Spleen (tissue), 11 donors: ENCODE data around the gene LAMA4. TPM values are rescaled to one million over a fixed set of nuclear protein-coding genes. Genes with fewer than 3 reads are reported as not detected.
"Not testable (repeated sequence)": the region's sequence is repeated elsewhere in the genome, so short reads cannot be mapped to it uniquely, and the experiment has no call there.

ENCODE experiments used
- DNase-seq: peaks from one replicate; pipeline ENCODE4 v3.0.0-alpha.2; 2020
- H3K27ac ChIP-seq, 8 donors: fragments of 200-600 bp; sonication (generic) in 7 of 8; 1 replicate in 4 of 8; 2 replicates in 4 of 8; pipeline versions ENCODE4 v1.5.0 to v1.8.0; 2016 to 2021; ENCODE audit warnings: inconsistent platforms in 4 of 8, mild to moderate bottlenecking in 4 of 8, moderate library complexity in 1 of 8
- H3K27me3 ChIP-seq, 7 donors: fragments of 200-600 bp; sonication (generic) in 6 of 7; replicated peaks in 1 of 7; 1 replicate in 4 of 7; 2 replicates in 3 of 7; pipeline versions ENCODE4 v1.5.0 to v1.8.0; 2016 to 2021; ENCODE audit warnings: inconsistent platforms in 3 of 7, mild to moderate bottlenecking in 1 of 7
- H3K36me3 ChIP-seq, 6 donors: fragments of 200-600 bp; sonication (generic) in 5 of 6; 1 replicate in 4 of 6; 2 replicates in 2 of 6; pipeline versions ENCODE4 v1.5.0 to v1.8.0; 2016 to 2021; ENCODE audit warnings: inconsistent platforms in 2 of 6
- H3K4me1 ChIP-seq, 6 donors: fragments of 200-600 bp; sonication (generic) in 5 of 6; 1 replicate in 3 of 6; 2 replicates in 3 of 6; pipeline versions ENCODE4 v1.5.0 to v1.8.0; 2016 to 2021; ENCODE audit warnings: inconsistent platforms in 3 of 6
- H3K4me3 ChIP-seq, 8 donors: fragments of 200-600 bp; sonication (generic) in 7 of 8; 1 replicate in 4 of 8; 2 replicates in 4 of 8; pipeline versions ENCODE4 v1.5.0 to v1.8.0; 2016 to 2021; ENCODE audit warnings: inconsistent platforms in 4 of 8, mild to moderate bottlenecking in 4 of 8, moderate library complexity in 2 of 8
- H3K9me3 ChIP-seq, 8 donors: fragments of 200-600 bp; sonication (generic) in 7 of 8; 1 replicate in 4 of 8; 2 replicates in 4 of 8; pipeline versions ENCODE4 v1.5.0 to v1.8.0; 2016 to 2021; ENCODE audit warnings: inconsistent platforms in 4 of 8
- CTCF ChIP-seq, 11 experiments: fragments of 200-600 bp in 7 of 11; fragments of 450-650 bp in 4 of 11; sonication (generic) in 4 of 11; IDR thresholded peaks in 8 of 11; conservative IDR thresholded peaks in 3 of 11; 1 replicate in 7 of 11; 2 replicates in 4 of 11; pipeline versions ENCODE4 v1.4.0 to v1.8.0; 2016 to 2021; ENCODE audit warnings: antibody characterized with exemption in 11 of 11, inconsistent platforms in 4 of 11, mild to moderate bottlenecking in 1 of 11
- POLR2A ChIP-seq, 3 donors: fragments of 450-650 bp; IDR thresholded peaks; one replicate each; pipeline ENCODE4 v1.5.1; 2017; ENCODE audit warnings: antibody characterized with exemption in 3 of 3, mild to moderate bottlenecking in 1 of 3
- POLR2AphosphoS5 ChIP-seq, 3 donors: sonication (generic); formaldehyde crosslinking; IDR thresholded peaks; one replicate each; pipeline ENCODE4 v1.5.1; 2017; ENCODE audit warnings: antibody characterized with exemption in 3 of 3
- WGBS, 5 donors: extraction: QIAGEN DNeasy Blood & Tissue Kit in 3 of 5; methylation state at CpG; one replicate each; pipeline versions ENCODE4 v1.1.5 to v1.1.7; 2013 to 2018; 5-methylcytosine and 5-hydroxymethylcytosine counted together
- intact Hi-C: fragments of 100-400 bp; cut with DNase I; formaldehyde crosslinking; loops from one replicate; pipeline ENCODE4 v1.15.0; 2023; ENCODE audit warnings: low total_unique reads
- polyA plus RNA-seq, 3 donors: library from polyadenylated mRNA; stranded (reverse); fragments of 200-250 nt; gene quantifications; one replicate each; pipeline ENCODE4 v1.2.1, GENCODE V29; 2013
- total RNA-seq, 7 donors: library from RNA; depleted of rRNA in 3 of 7; stranded (reverse); fragments of >200 nt in 3 of 7; fragmentation: NEBNext Ultra II Directional in 4 of 7; extraction: Animal tissue kit (Norgen Biotek cat#: 25700) in 4 of 7; gene quantifications; one replicate each; pipeline versions ENCODE4 v1.1.0 to v1.2.1, GENCODE V29; 2016 to 2021
- donor health status: healthy with polysubstance abuse.
- donor health status: DM: no; HTN: no; CAD: no; lungs with moderate emphysema.
- donor health status: DM: no; HTN: no; CAD: no.
- donor health status: Bipolar disorder and iron deficiency.
- donor health status: healthy.
- donor health status: DM: no; HTN: no; CAD: no.
- donor health status: DM: yes; HTN: yes; CAD: no.

Gene LAMA4
- total and polyA plus RNA-seq, 10 donors: 0.76 to 3.7 (median 2.5) TPM

DNA sequence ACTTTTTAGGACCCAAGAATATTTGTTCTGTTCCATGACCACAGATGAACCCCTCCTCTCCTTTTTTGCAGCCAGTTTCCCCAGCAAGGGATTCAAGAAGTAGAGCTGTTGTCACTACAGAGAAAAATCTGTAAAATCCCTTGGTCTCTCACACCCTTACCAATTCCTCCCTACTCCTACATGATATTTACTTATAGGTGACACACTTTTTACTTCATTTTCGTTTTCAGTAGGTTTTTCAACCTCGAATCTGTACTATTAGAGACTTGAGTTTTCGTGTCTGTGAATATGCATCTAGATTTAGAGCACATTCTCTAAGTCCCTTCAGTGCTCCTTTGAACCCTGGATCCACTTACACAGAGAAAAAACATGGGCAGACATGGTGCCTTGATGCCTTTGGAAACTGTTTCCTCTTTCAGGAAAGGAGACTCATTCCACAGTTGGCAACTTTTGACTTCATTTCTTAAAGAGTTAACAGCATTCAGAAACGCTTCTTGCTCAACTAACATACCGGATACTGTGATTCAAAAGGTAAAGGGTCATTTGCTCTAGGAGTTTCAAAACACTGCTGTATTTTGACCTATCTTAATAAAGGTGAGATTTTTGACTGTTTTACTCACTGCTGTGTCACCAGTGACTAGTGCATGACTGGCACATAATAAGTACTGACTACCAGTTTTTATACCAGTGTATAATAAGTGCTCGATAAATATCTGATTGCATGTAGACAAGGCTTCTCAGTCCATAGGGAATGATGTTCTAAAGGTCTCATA, 50.6 kb downstream of the LAMA4 start:
- H3K4me1 ChIP-seq: no peaks in the 10 kb centered on the region
- peaks cover 0 to 29% (median 0%) of the 10 kb centered on the region in 7 donors for H3K27me3 ChIP-seq
- no peak overlapping the region for H3K27ac ChIP-seq
- H3K4me3 ChIP-seq: no peak overlapping the region
- DNase-seq: no peak
- TF ChIP-seq POLR2AphosphoS5 (IDR thresholded peaks at IDR 0.05) (no peak), POLR2A (IDR thresholded peaks at IDR 0.05) (no peak)
- peaks cover 0 to 3% (median 0%) of the 10 kb centered on the region in 8 donors for H3K9me3 ChIP-seq
- intact Hi-C loops: no loop called here
- H3K36me3 ChIP-seq: no peaks in the 10 kb centered on the region
- 76 to 89% (median 83%) methylated on average over 6 of the region's 6 CpGs for WGBS, 5 donors

DNA sequence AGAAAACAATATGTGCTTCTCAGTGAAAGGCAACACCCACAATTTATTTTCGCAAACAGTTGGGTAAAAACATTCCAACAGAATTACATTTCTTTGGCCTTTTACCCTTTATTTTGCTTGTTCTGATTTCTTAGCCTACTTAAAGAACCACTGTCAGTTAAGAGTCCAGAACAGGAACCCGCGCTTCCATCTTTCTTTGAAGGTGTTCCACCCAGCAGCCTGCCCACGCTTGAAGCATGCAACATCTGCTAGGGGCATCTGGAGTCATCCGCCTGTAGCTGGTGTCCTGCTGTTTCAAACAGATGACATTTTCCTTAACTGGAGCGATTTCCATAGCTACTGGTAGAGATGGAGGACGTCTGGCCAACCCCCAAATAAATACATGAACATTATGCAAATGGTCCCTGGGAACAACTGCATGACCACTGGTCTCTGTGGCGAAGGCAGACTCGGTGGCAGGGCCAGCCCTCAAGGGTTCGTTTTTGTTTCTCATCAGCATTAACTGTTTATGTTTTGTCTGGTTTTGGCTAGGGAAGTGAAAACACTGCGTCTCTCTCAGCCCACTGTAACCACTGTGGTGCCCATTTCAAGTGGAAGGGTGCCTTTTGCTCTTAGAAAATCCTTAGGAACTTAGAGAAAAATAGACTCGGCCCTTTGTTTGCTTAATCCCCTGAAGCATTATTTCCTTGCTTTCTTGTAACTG, 51.6 kb downstream of the LAMA4 start:
- 76 to 82% (median 78%) methylated on average over 12 of the region's 12 CpGs for WGBS, 5 donors
- Histone ChIP-seq H3K27me3 (peaks cover 0 to 37% (median 0%) of the 10 kb centered on the region in 7 donors), H3K36me3 (no peaks in the 10 kb centered on the region), H3K4me3 (no peak overlapping the region), H3K9me3 (peaks cover 0 to 3% (median 0%) of the 10 kb centered on the region in 8 donors), H3K27ac (no peak overlapping the region), H3K4me1 (no peaks in the 10 kb centered on the region)
- no peak for TF ChIP-seq POLR2AphosphoS5 (IDR thresholded peaks at IDR 0.05)
- no peak for TF ChIP-seq POLR2A (IDR thresholded peaks at IDR 0.05)
- TF ChIP-seq CTCF (IDR thresholded peaks at IDR 0.05 in 8 of 11, conservative IDR thresholded peaks at IDR 0.05 in 3 of 11): no peak
- intact Hi-C loops: no loop called here
- DNase-seq: no peak

DNA sequence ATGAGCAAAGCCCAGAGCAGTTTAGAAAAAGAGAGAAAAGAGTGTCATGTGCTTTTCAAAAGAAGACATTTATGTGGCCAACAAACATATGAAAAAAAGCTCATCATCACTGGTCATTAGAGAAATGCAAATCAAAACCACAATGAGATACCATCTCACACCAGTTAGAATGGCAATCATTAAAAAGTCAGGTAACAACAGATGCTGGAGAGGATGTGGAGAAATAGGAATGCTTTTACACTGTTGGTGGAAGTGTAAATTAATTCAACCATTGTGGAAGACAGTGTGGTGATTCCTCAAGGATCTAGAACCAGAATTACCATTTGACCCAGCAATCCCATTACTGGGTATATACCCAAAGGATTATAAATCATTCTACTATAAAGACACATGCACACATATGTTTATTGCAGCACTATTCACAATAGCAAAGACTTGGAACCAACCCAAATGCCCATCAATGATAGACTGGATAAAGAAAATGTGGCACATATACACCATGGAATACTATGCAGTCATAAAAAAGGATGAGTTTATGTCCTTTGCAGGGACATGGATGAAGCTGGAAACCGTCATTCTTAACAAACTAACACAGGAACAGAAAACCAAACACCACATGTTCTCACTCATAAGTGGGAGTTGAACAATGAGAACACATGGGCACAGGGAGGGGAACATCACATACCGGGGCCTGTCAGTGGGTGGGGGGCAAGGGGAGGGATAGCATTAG, 54.0 kb downstream of the LAMA4 start:
- H3K27me3 ChIP-seq: peaks cover 0 to 41% (median 0%) of the 10 kb centered on the region in 7 donors
- H3K4me1 ChIP-seq, H3K36me3 ChIP-seq, H3K27ac ChIP-seq, DNase-seq, H3K9me3 ChIP-seq, intact Hi-C loops, H3K4me3 ChIP-seq: not testable (repeated sequence)
- 83 to 96% (median 92%) methylated on average over 2 of the region's 2 CpGs for WGBS, 5 donors

DNA sequence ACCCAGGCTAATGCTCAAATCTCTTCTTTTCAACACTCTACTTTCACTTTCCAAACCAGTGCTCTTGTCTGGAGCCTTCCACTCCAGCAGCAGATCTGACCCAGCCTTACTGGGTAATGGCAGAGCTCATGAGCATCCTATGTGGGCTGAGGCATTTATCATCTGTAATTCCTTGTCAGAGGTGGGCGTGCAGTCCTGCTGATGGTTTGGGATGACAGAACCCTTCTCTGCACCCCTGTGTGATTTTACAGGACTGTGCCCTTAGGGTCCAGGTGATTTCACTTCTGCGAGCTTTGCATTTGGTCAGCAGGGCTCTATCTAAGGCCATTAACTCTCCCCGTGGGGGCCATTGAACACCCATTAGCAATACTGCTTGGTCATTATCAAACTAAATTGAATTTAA, 55.4 kb downstream of the LAMA4 start:
- TF ChIP-seq POLR2AphosphoS5 (IDR thresholded peaks at IDR 0.05): no peak
- TF ChIP-seq CTCF (IDR thresholded peaks at IDR 0.05 in 8 of 11, conservative IDR thresholded peaks at IDR 0.05 in 3 of 11): no peak
- no peak for TF ChIP-seq POLR2A (IDR thresholded peaks at IDR 0.05)
- 87 to 96% (median 93%) methylated on average over 3 of the region's 3 CpGs for WGBS, 5 donors
- H3K4me1 ChIP-seq: no peaks in the 10 kb centered on the region
- H3K4me3 ChIP-seq: no peak overlapping the region
- no peak for DNase-seq
- H3K27me3 ChIP-seq: peaks cover 0 to 38% (median 0%) of the 10 kb centered on the region in 7 donors
- H3K36me3 ChIP-seq: no peaks in the 10 kb centered on the region
- intact Hi-C loops: no loop called here
- H3K9me3 ChIP-seq: peaks cover 0 to 3% (median 0%) of the 10 kb centered on the region in 8 donors
- no peak overlapping the region for H3K27ac ChIP-seq
